CD1c-positive myeloid dendritic cell (primary cell): Measurements from ENCODE around the gene LGR4.

ENCODE experiments used
- DNase-seq: peaks from one replicate; pipeline ENCODE4 v3.0.0-alpha.2; 2016; ENCODE audit errors: extremely low spot score

Gene LGR4

GRCh38 chr11:27401833-27402316 lies 70.7 kb downstream of the LGR4 start:
- DNase-seq = no peak

GRCh38 chr11:27401280-27401832 lies 71.2 kb downstream of the LGR4 start:
- no peak for DNase-seq

- DNase-seq = no peak
These were observed 74.2 kb downstream of the LGR4 start for GRCh38 chr11:27398400-27398770.

- DNase-seq = no peak
These were observed 74.8 kb downstream of the LGR4 start for GRCh38 chr11:27397624-27398399.

GRCh38 chr11:27396259-27396839 lies 76.2 kb downstream of the LGR4 start:
- DNase-seq = no peak

GRCh38 chr11:27395556-27396258 lies 76.9 kb downstream of the LGR4 start:
- DNase-seq = no peak

GRCh38 chr11:27394781-27395228 lies 77.8 kb downstream of the LGR4 start:
- no peak for DNase-seq

GRCh38 chr11:27392278-27393114 lies 80.1 kb downstream of the LGR4 start:
- no peak for DNase-seq

- no peak for DNase-seq
These were observed 81.1 kb downstream of the LGR4 start for GRCh38 chr11:27391331-27392015.

GRCh38 chr11:27390318-27391295 lies 82.0 kb downstream of the LGR4 start:
- no peak for DNase-seq

GRCh38 chr11:27388869-27389268 lies 83.7 kb downstream of the LGR4 start:
- DNase-seq = no peak

- no peak for DNase-seq
These were observed 84.6 kb downstream of the LGR4 start for GRCh38 chr11:27388001-27388400.

- DNase-seq = no peak
These were observed 85.2 kb downstream of the LGR4 start for GRCh38 chr11:27387362-27387761.

- DNase-seq = no peak
These were observed 86.3 kb downstream of the LGR4 start for GRCh38 chr11:27386181-27386845.

- no peak for DNase-seq
These were observed 87.3 kb downstream of the LGR4 start for GRCh38 chr11:27385245-27385644.

- no peak for DNase-seq
These were observed 88.4 kb downstream of the LGR4 start for GRCh38 chr11:27384227-27384626.

- DNase-seq = no peak
These were observed 88.9 kb downstream of the LGR4 start for GRCh38 chr11:27383645-27384044.

- no peak for DNase-seq
These were observed 91.3 kb downstream of the LGR4 start for GRCh38 chr11:27381238-27381666.

- DNase-seq = no peak
These were observed 91.8 kb downstream of the LGR4 start for GRCh38 chr11:27380771-27381170.
